Panc1 (cell line): ENCODE data around the gene ACSL6. TPM values are rescaled to one million over a fixed set of nuclear protein-coding genes. Genes with fewer than 3 reads are reported as not detected.

Experiments used
- ATAC-seq: fragments of 200-7000 bp; cut with Tn5 transposase; 2 replicates; pipeline ENCODE4 v1.9.1; 2020; ENCODE audit warnings: mild to moderate bottlenecking, moderate library complexity
- BruUV-seq: library from RNA; stranded (reverse); fragments of 400-500 nt; replicated peaks from 2 replicates; lab custom pipeline; 2021; lab: Mats Ljungman, UMichigan
- CTCF ChIA-PET: fragments of 300-600 bp; sonication (Branson Sonifier 250); formaldehyde crosslinking; loops from one replicate; lab custom pipeline; 2022; ENCODE audit warnings: antibody characterized with exemption; lab: Charles Lee
- POLR2A ChIA-PET: fragments of 300-600 bp; sonication (Branson Sonifier 250); formaldehyde crosslinking; loops from one replicate; lab custom pipeline; 2022; ENCODE audit warnings: antibody characterized with exemption; lab: Charles Lee
- DNase-seq: peaks from one replicate; pipeline ENCODE4 v3.0.0-alpha.2; 2010; ENCODE audit warnings: low read depth, low spot score
- H3K27ac ChIP-seq: 2 replicates; pipeline ENCODE4 v1.5.1; 2011; ENCODE audit warnings: mild to moderate bottlenecking, low read length, inconsistent platforms
- H3K27me3 ChIP-seq: fragments of 200-500 bp; sonication (Bioruptor generic); 2 replicates; pipeline ENCODE4 v1.6.0; 2014; ENCODE audit warnings: low read length, inconsistent platforms; ENCODE audit not compliant: control insufficient read depth, insufficient read depth
- H3K36me3 ChIP-seq: fragments of 200-500 bp; sonication (Bioruptor generic); 2 replicates; pipeline ENCODE4 v1.5.1; 2014; ENCODE audit warnings: inconsistent platforms, mild to moderate bottlenecking, low read length, moderate library complexity; ENCODE audit not compliant: control insufficient read depth, insufficient read depth
- H3K4me1 ChIP-seq: 2 replicates; pipeline ENCODE4 v1.5.1; 2011; ENCODE audit warnings: inconsistent platforms, mild to moderate bottlenecking, low read length, moderate library complexity; ENCODE audit not compliant: control insufficient read depth, insufficient read depth
- H3K4me3 ChIP-seq, 2 experiments: 2 replicates each; pipeline ENCODE4 v1.5.1; 2011 to 2012; ENCODE audit warnings: low read depth in 2 of 2, low read length in 2 of 2, mild to moderate bottlenecking in 2 of 2, inconsistent platforms in 1 of 2, moderate library complexity in 1 of 2
- H3K9me3 ChIP-seq: fragments of 200-500 bp; sonication (Bioruptor generic); 2 replicates; pipeline ENCODE4 v1.5.1; 2014; ENCODE audit warnings: low read depth, mild to moderate bottlenecking, inconsistent platforms, low read length, moderate library complexity; ENCODE audit not compliant: control insufficient read depth, insufficient read depth
- CTCF ChIP-seq: fragments of 450-650 bp; IDR thresholded peaks from 2 replicates; pipeline ENCODE4 v1.5.1; 2017; ENCODE audit warnings: mild to moderate bottlenecking
- POLR2AphosphoS5 ChIP-seq: IDR thresholded peaks from 2 replicates; pipeline ENCODE4 v1.6.1; 2012; ENCODE audit warnings: mild to moderate bottlenecking, low read depth, low read length, moderate library complexity
- SIN3A ChIP-seq: IDR thresholded peaks from 2 replicates; pipeline ENCODE4 v1.6.1; 2012; ENCODE audit warnings: low read depth, mild to moderate bottlenecking, low read length, moderate library complexity, borderline replicate concordance; ENCODE audit not compliant: insufficient read depth
- TCF7L2 ChIP-seq: IDR thresholded peaks from 2 replicates; pipeline ENCODE4 v1.6.1; 2011; ENCODE audit warnings: mild to moderate bottlenecking, low read depth, low read length, inconsistent platforms
- in situ Hi-C: cut with HindIII; loops from 2 replicates; pipeline ENCODE4 v1.10.0; 2016; ENCODE audit warnings: low sequenced_read_pairs, low pct_unique_long_range_greater_than_20kb
- intact Hi-C: fragments of 100-400 bp; cut with micrococcal nuclease; formaldehyde crosslinking; loops from one replicate; pipeline ENCODE4 v1.10.0; 2022; ENCODE audit not compliant: unreplicated experiment
- total RNA-seq: library from RNA; stranded (reverse); gene quantifications from one replicate; pipeline ENCODE4 v1.2.1, GENCODE V29; 2021; ENCODE audit not compliant: unreplicated experiment
- TF ChIP-seq, protein P1 (sequence below), 2 experiments: IDR thresholded peaks; 2 replicates each; pipeline ENCODE4 v1.6.1; 2011 to 2012; ENCODE audit warnings: low read depth in 2 of 2, control low read depth in 1 of 2, low read length in 1 of 2, mild to moderate bottlenecking in 1 of 2, moderate library complexity in 1 of 2; ENCODE audit not compliant: insufficient read depth in 1 of 2

ACSL6 gene
- total RNA-seq, 1 experiment from 2014 or later = 0.18 TPM

- no peak for DNase-seq
- ATAC-seq = no peak
- H3K27ac ChIP-seq = no peak overlapping the region
- H3K9me3 ChIP-seq = no peaks in the 10 kb centered on the region
- no peaks in the 10 kb centered on the region for H3K36me3 ChIP-seq
- intact Hi-C loops (no loop called here), in situ Hi-C loops (no loop called here)
- no peak overlapping the region for H3K4me3 ChIP-seq
- BruUV-seq = no TSS peak
- H3K4me1 ChIP-seq = no peaks in the 10 kb centered on the region
- H3K27me3 ChIP-seq = peaks cover 3% of the 10 kb centered on the region; the same call in 1 of the 2 replicates
- POLR2A ChIA-PET = no interaction called here
- TF ChIP-seq, protein P1, sequence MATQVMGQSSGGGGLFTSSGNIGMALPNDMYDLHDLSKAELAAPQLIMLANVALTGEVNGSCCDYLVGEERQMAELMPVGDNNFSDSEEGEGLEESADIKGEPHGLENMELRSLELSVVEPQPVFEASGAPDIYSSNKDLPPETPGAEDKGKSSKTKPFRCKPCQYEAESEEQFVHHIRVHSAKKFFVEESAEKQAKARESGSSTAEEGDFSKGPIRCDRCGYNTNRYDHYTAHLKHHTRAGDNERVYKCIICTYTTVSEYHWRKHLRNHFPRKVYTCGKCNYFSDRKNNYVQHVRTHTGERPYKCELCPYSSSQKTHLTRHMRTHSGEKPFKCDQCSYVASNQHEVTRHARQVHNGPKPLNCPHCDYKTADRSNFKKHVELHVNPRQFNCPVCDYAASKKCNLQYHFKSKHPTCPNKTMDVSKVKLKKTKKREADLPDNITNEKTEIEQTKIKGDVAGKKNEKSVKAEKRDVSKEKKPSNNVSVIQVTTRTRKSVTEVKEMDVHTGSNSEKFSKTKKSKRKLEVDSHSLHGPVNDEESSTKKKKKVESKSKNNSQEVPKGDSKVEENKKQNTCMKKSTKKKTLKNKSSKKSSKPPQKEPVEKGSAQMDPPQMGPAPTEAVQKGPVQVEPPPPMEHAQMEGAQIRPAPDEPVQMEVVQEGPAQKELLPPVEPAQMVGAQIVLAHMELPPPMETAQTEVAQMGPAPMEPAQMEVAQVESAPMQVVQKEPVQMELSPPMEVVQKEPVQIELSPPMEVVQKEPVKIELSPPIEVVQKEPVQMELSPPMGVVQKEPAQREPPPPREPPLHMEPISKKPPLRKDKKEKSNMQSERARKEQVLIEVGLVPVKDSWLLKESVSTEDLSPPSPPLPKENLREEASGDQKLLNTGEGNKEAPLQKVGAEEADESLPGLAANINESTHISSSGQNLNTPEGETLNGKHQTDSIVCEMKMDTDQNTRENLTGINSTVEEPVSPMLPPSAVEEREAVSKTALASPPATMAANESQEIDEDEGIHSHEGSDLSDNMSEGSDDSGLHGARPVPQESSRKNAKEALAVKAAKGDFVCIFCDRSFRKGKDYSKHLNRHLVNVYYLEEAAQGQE (IDR thresholded peaks at IDR 0.05; ENCODE audit: insufficient read depth in 1 of 2, low read depth in 2 of 2, low read length in 1 of 2) = no peak
- TF ChIP-seq TCF7L2 = no peak
- no peak for TF ChIP-seq SIN3A
- no peak for TF ChIP-seq CTCF
- no peak for TF ChIP-seq POLR2AphosphoS5
- CTCF ChIA-PET = no interaction called here
These were observed 14.0 kb upstream of the ACSL6 start for GRCh38 chr5:132025403-132025971.

DNA sequence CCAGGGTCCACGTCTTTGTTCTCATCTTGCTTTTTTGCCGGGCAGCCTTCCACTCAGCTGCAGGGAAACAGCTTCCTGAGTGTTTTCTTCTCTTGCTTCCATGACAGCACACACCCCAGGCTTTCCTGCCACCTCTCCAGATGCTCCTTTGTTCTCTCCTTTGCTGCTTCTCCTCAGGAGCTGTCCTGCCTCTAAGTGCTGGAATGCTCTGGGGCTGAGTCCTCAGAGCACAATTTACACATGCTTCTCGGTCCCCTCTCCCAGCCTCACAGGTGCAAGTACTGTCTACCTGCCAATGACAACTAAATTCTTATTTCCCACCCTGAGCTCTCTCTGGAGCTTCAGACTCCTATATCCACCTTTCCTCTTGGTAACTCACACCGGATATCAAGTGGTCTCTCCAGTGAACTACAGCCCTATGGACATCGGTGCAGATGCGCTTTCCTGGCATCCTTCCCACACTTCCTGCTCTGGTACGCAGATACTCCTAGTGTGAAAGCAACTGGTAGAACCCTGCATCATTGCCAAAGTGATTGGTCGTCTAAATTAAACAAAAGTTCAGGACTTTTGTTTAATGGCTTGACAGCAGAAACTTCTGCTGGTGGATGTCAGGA lies 13.4 kb upstream of the ACSL6 start:
- no peak for ATAC-seq
- H3K27me3 ChIP-seq = peaks cover 3% of the 10 kb centered on the region; the same call in 1 of the 2 replicates
- BruUV-seq = no TSS peak
- H3K36me3 ChIP-seq = no peaks in the 10 kb centered on the region
- no peak for DNase-seq
- ChIA-PET CTCF (no interaction called here), POLR2A (no interaction called here)
- in situ Hi-C loops (no loop called here), intact Hi-C loops (no loop called here)
- TF ChIP-seq SIN3A = no peak
- TF ChIP-seq, protein P1 (IDR thresholded peaks at IDR 0.05; ENCODE audit: insufficient read depth in 1 of 2, low read depth in 2 of 2, low read length in 1 of 2) = peak; percentile 55 to 58; a peak in 3 of 4 replicates
- H3K4me1 ChIP-seq = no peaks in the 10 kb centered on the region
- no peak overlapping the region for H3K4me3 ChIP-seq
- H3K9me3 ChIP-seq = no peaks in the 10 kb centered on the region
- H3K27ac ChIP-seq = no peak overlapping the region
